GM10248 (cell line): ENCODE measurements around the gene SNRPD3.
A peak's percentile ranks its signal among the peaks of the same experiment; 100 is the strongest.

ENCODE experiments used
- CTCF ChIA-PET: fragments of 300-600 bp; sonication (Branson Sonifier 250); formaldehyde crosslinking; extraction: SDS; loops from one replicate; lab custom pipeline; 2021; ENCODE audit warnings: antibody characterized with exemption; lab: Yijun Ruan, JAX
- POLR2A ChIA-PET: fragments of 350-650 bp; sonication (Branson Sonifier 250); formaldehyde crosslinking; extraction: SDS; loops from one replicate; lab custom pipeline; 2020; ENCODE audit warnings: antibody characterized with exemption; lab: Yijun Ruan, JAX
- DNase-seq: peaks from one replicate; pipeline ENCODE4 v3.0.0; 2012; ENCODE audit errors: extremely low spot score
- CTCF ChIP-seq: IDR thresholded peaks from 2 replicates; pipeline ENCODE4 v1.5.1; 2012; ENCODE audit warnings: mild to moderate bottlenecking, low read depth; ENCODE audit errors: extremely low read depth, missing control alignments, control extremely low read depth

The SNRPD3 gene

DNA sequence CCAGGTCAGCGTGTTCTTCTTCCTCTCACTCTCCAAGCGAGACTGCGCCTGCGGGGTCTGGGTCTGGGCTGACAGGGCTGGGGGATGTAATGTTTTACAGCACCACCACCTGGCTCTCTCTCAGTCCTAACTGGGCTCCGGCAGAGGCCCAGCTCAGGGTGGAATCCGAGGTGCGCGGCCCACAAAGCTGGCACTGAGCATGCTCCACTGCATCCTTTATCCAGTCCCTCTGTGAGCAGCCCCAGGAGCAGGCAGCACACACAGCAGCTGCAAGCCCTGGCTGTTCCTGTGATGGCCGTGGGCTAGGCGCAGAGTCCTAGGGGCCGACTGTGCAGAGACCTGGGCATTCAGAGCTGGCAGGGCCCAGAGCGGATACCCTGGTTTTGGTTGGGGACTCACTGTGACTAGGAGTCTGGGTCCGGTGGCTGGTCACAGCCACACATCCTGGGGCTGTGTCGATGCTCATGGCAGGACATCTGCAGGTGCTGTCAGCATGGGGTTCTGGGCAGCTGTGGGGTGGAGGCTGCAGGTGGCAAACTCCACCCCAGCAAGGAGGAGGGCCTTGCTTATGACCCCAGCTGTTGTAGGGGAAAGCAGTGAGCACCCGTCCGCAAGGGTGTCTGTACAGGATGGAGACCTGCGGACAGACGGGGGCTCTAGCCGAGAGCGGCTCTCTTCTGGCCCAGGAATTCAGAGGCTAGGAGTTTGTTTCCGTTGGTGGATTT, 33.1 kb downstream of the SNRPD3 start:
- no peak for DNase-seq
- ChIA-PET POLR2A (no interaction called here), CTCF (interaction anchor here (0.9 kb wide), 1 partner anchor 16 kb away, joined by 3 read pairs; no protein-coding TSS in a partner anchor)
- no peak for TF ChIP-seq CTCF

DNA sequence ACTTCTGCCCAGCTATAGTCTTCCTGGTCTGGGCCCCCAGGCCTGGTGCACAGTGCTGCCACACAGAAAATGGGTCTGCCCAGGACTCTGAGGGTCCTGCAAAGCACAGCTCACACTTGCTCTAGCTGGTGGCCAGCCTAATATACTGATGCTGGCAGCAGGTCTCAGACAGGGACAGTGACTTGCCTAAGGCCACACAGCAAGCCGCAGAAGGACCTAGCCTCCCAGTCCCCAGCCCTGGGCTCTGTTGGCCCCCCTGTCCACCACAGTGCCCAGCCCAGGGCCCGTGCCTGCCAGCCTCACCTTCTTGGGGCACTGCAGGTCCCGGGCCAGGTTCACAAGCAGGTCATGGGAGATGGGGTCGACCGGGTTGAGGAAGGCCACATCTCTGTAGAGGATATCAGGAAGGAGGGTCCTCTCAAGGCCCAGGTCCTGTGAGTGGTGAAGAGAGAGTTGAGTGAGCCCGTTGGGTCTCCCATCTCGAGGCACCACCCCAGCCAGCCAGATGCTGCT, 33.8 kb downstream of the SNRPD3 start:
- ChIA-PET POLR2A (no interaction called here), CTCF (no interaction called here)
- DNase-seq: no peak
- TF ChIP-seq CTCF: no peak

GRCh38 chr22:24590596-24591173, 34.9 kb downstream of the SNRPD3 start:
- no peak for TF ChIP-seq CTCF
- DNase-seq: no peak
- ChIA-PET POLR2A (no interaction called here), CTCF (no interaction called here)

GRCh38 chr22:24591286-24591830, 35.6 kb downstream of the SNRPD3 start:
- ChIA-PET CTCF (no interaction called here), POLR2A (no interaction called here)
- no peak for DNase-seq
- TF ChIP-seq CTCF: no peak

GRCh38 chr22:24592058-24592850, 36.5 kb downstream of the SNRPD3 start:
- ChIA-PET POLR2A (interaction anchor here (0.5 kb wide), 1 partner anchor 10 kb away, joined by 3 read pairs; no protein-coding TSS in a partner anchor), CTCF (no interaction called here)
- peak; percentile 50 for DNase-seq
- no peak for TF ChIP-seq CTCF
